GM21423 (cell line): ENCODE results near the gene SNAPC4.
"Not testable (repeated sequence)": the region's sequence is repeated elsewhere in the genome, so short reads cannot be mapped to it uniquely, and the experiment has no call there.

Experiments
- ATAC-seq: cut with Tn5 transposase; IDR thresholded peaks from one replicate; pipeline ENCODE4 v1.9.1; 2021; ENCODE audit warnings: mild to moderate bottlenecking, moderate library complexity; ENCODE audit not compliant: unreplicated experiment

Gene SNAPC4

DNA sequence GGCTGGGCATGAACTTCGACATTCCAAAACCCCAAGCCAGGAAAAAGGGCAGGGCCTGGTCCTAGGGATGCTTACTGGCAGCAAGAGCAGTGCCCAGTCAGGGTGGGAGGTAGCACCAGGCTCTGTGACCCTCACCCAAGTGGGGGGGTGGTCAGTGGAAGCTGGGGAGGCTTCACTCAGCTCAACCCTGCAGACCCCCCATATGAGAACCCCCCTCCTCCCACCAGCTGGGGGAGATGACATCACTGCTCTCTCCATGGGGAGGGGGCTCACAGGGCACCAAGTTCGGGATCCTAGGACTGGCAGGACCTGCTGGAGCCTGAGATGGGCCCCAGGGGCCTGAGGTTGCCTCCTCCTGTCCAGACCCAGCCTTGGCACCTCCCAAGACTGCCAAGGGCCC lies 41.1 kb downstream of the SNAPC4 start:
- ATAC-seq: no peak

- ATAC-seq: no peak
Observed at GRCh38 chr9:136358016-136358415, 42.0 kb downstream of the SNAPC4 start.

GRCh38 chr9:136357202-136357725 lies 42.7 kb downstream of the SNAPC4 start:
- ATAC-seq: no peak

- ATAC-seq: no peak
Observed at GRCh38 chr9:136355616-136356557, 44.1 kb downstream of the SNAPC4 start.

DNA sequence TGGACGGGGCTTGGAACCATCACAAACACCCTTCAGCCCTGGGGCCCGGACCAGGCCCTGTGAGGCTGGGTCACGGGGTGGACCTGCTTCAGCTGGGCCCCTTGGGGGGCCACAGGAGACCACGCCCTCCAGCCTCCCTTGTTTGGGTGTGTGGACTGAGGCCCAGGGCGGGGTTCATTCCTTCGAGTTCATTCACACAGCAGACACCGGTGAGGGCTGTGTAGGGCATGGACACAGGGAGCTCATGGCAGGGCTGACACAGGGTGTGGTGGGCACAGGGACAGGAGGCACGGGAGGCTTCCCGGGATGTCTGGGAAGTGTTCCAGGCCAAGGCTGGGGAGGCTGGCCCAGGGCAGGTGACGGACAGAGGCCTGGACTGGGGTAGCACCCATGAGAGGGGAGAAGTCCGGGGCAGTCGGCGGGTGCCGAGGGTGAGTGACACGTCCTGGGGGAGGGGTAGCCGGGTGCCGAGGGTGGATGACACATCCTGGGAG lies 45.3 kb downstream of the SNAPC4 start:
- ATAC-seq: no peak

- no peak for ATAC-seq
Observed at GRCh38 chr9:136353757-136354488, 46.0 kb downstream of the SNAPC4 start.

DNA sequence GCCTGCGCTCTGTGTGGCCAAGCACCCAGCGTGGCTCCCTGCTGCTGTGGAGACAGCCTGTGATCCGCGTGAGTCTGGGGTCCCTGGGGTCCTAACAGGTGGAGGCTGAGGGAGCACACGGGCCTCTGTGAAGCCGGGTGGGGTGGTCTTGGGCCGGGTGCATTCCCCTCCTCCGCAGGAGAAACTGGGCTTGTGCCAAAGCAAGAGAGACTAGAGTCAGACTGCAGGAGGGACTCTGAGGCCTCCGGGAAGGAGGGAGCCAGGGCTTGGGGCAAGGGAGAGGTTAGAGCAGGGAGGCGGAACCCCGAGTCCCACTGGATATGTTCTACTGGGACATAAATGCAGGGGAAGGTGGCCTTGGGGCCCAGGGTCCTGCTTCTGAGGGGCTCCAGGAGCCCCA lies 46.9 kb downstream of the SNAPC4 start:
- ATAC-seq: no peak

GRCh38 chr9:136352682-136353081 lies 47.3 kb downstream of the SNAPC4 start:
- no peak for ATAC-seq

DNA sequence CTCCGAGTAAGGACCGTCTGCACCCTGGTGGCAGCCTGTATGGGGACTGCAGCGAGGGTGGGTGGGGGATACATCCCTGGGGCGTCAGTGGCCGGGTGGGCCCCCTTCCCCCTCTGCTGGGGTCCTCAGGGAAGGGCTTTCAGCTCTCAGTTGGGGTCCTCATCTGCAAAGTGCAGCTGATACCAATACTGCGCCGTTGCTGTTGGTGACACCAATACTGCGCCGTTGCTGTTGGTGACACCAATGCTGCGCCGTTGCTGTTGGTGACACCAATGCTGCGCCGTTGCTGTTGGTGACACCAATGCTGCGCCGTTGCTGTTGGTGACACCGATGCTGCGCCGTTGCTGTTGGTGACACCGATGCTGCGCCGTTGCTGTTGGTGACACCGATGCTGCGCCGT lies 48.1 kb downstream of the SNAPC4 start:
- ATAC-seq: not testable (repeated sequence)

DNA sequence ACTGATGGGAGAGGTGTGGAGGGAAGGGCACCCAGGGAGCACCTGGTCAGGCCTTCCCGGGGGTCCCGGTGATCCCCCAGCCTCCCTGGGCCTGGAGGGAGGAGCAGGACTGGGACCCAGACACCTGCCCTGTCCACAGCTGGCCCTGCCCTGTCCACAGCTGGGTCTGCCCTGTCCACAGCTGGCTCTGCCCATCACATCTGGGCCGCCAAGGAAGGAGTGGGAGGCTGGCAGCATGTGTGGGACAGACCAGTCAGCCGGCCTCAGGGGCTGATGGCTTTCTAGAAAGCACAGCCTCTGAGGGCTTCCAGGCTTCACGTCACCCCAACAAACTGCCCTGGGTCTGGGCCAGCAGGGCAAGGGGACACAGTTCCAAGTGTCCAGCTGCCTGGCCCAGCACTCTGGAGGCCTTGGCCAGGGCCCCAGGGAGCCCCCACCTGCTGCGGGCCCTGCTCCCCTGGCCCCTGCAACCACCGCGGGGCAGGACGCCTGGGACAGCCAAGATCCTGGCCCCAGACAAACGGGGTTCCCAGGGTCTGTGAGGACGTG lies 48.6 kb downstream of the SNAPC4 start:
- no peak for ATAC-seq
